ENCODE data around the gene TSEN54. TPM values are rescaled to one million over a fixed set of nuclear protein-coding genes. Genes with fewer than 3 reads are reported as not detected.

Gene TSEN54
- total RNA-seq, 2 donors from 2014 or later: 63.8 to 123 TPM

DNA sequence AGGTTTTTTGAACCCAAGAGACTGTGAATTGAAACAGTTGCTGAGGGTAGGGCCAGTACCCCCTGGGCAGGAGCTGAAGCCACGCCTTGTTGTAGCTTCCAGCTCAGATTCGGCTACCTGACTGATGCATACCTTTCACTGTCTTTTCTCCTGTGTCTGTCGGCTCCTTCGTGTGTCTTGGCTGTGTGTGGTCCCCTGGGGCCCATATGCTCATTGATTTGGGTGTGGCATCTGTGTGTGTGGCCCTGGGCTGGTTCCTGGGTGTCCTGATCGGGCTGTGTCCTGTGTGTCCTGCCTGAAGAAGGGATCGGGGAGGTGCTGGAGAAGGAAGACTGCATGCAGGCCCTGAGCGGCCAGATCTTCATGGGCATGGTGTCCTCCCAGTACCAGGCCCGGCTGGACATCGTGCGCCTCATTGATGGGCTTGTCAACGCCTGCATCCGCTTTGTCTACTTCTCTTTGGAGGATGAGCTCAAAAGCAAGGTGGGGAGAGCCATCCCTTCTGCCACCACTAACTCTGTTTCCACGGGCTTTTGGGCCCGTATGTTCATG lies 21.9 kb upstream of the TSEN54 start:
- intact Hi-C loops (cut with DNase I): no loop called here

DNA sequence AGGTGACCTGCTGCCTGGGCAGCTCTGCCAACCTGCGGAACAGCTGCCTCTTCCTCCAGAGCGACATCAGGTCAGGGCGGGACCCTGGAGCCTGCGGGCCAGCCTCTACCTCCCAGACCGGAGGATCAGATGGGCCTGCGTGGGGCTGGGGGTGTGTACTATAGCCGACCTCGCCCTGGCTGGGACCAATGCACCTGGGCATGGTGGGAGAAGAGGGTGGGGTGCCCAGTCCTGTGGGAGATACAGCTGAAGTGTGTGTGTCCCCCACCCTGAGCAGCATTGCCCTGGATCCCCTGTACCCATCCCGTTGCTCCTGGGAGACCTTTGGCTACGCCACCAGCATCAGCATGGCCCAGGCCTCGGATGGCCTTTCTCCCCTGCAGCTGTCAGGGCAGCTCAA lies 20.3 kb upstream of the TSEN54 start:
- TF ChIP-seq, protein P1, sequence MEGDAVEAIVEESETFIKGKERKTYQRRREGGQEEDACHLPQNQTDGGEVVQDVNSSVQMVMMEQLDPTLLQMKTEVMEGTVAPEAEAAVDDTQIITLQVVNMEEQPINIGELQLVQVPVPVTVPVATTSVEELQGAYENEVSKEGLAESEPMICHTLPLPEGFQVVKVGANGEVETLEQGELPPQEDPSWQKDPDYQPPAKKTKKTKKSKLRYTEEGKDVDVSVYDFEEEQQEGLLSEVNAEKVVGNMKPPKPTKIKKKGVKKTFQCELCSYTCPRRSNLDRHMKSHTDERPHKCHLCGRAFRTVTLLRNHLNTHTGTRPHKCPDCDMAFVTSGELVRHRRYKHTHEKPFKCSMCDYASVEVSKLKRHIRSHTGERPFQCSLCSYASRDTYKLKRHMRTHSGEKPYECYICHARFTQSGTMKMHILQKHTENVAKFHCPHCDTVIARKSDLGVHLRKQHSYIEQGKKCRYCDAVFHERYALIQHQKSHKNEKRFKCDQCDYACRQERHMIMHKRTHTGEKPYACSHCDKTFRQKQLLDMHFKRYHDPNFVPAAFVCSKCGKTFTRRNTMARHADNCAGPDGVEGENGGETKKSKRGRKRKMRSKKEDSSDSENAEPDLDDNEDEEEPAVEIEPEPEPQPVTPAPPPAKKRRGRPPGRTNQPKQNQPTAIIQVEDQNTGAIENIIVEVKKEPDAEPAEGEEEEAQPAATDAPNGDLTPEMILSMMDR (IDR thresholded peaks at IDR 0.05): no peak
- no peak for TF ChIP-seq POLR2A (IDR thresholded peaks at IDR 0.05)
- Histone ChIP-seq H3K9me3 (no peaks in the 10 kb centered on the region), H3K4me1 (peaks cover under 1% of the 10 kb centered on the region), H3K36me3 (replicated peaks in 1 of 2; ENCODE audit: insufficient read depth in 1 of 2, low read depth in 2 of 2) (peaks cover 0 to 15% of the 10 kb centered on the region in 2 donors), H3K27ac (no peak overlapping the region), H3K27me3 (no peaks in the 10 kb centered on the region), H3K4me3 (no peak overlapping the region)
- ATAC-seq: no peak
- intact Hi-C loops (cut with DNase I): no loop called here
- DNase-seq: no peak
- 93 to 100% methylated on average over 1 to 11 of the region's 11 CpGs for WGBS, 2 donors

More for the DNA sequence above, 21.9 kb upstream of the TSEN54 start:
- H3K36me3 ChIP-seq (replicated peaks in 1 of 2; ENCODE audit: insufficient read depth in 1 of 2, low read depth in 2 of 2): peaks cover 0 to 13% of the 10 kb centered on the region in 2 donors
- no peak overlapping the region for H3K27ac ChIP-seq
- no peaks in the 10 kb centered on the region for H3K27me3 ChIP-seq
- peaks cover 12% of the 10 kb centered on the region for H3K4me1 ChIP-seq
- DNase-seq: no peak
- 90 to 96% methylated on average over 13 to 14 of the region's 14 CpGs for WGBS, 2 donors
- TF ChIP-seq, protein P1 (IDR thresholded peaks at IDR 0.05): no peak
- TF ChIP-seq POLR2A (IDR thresholded peaks at IDR 0.05): no peak
- H3K4me3 ChIP-seq: no peak overlapping the region
- no peak for ATAC-seq
- H3K9me3 ChIP-seq: no peaks in the 10 kb centered on the region

DNA sequence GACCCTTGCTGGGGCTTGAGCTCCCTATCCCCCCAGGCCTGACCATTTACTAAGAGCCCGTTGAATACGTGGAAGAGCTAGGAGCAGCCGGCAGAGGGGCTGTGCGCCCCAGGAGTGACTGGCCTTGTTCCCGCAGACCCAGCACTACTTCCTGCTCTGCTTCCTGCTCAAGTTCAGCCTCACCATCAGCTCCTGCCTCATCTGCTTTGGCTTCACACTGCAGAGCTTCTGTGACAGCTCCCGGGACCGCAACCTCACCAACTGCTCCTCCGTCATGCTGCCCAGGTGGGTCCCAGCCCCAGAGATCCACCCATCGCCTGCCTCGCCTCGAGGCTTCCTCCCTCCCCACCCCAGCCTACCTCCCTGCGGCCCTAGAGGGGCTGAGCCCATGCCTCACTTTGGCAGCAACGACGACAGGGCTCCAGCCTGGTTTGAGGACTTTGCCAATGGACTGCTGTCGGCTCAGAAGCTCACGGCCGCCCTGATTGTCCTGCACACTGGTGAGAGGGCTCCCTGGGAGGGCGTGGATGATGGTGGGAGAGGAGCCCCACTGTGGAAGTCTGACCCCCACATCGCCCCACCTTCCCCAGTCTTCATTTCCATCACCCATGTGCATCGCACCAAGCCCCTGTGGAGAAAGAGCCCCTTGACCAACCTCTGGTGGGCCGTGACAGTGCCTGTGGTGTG lies 18.1 kb upstream of the TSEN54 start:
- Histone ChIP-seq H3K27me3 (no peaks in the 10 kb centered on the region), H3K27ac (no peak overlapping the region), H3K36me3 (replicated peaks in 1 of 2; ENCODE audit: insufficient read depth in 1 of 2, low read depth in 2 of 2) (peaks cover 0 to 7% of the 10 kb centered on the region in 2 donors), H3K4me1 (no peaks in the 10 kb centered on the region), H3K9me3 (no peaks in the 10 kb centered on the region), H3K4me3 (no peak overlapping the region)
- 75 to 82% methylated on average over 14 to 21 of the region's 21 CpGs for WGBS, 2 donors
- TF ChIP-seq POLR2A (IDR thresholded peaks at IDR 0.05): no peak
- TF ChIP-seq, protein P1 (IDR thresholded peaks at IDR 0.05): no peak
- intact Hi-C loops (cut with DNase I): no loop called here
- no peak for DNase-seq
- ATAC-seq: no peak

DNA sequence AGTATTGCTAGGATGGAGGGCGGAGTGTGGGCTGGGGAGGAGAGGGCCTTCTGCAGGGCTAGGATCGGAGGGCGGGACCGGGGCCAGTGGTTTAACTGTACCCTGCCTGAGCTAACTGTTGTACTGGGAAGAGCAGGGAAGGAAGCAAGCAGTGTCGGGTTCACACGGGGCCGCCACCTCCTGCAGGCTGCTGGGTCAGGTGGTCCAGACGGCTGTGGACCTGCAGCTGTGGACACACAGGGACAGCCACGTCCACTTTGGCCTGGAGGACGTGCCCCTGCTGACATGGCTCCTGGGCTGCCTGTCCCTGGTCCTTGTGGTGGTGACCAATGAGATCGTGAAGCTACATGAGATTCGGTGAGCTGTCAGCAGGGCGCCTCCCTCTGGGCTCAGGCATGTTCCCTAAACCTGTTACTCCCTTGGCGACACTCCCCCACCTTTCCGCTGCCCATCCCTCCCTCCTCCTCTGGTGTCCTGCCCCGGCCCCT lies 17.6 kb upstream of the TSEN54 start:
- Histone ChIP-seq H3K9me3 (no peaks in the 10 kb centered on the region), H3K36me3 (replicated peaks in 1 of 2; ENCODE audit: insufficient read depth in 1 of 2, low read depth in 2 of 2) (peaks cover 0 to 6% of the 10 kb centered on the region in 2 donors), H3K27ac (peak overlapping the region in 1 of 4 donors; percentile 2), H3K4me1 (no peaks in the 10 kb centered on the region), H3K27me3 (no peaks in the 10 kb centered on the region), H3K4me3 (no peak overlapping the region)
- TF ChIP-seq, protein P1 (IDR thresholded peaks at IDR 0.05): no peak
- TF ChIP-seq POLR2A (IDR thresholded peaks at IDR 0.05): no peak
- ATAC-seq: no peak
- intact Hi-C loops (cut with DNase I): no loop called here
- WGBS, 2 donors: 66 to 76% methylated on average over 16 of the region's 16 CpGs
- no peak for DNase-seq
